Stimulated activated effector memory CD8-positive, alpha-beta T cell treated with anti-CD3 and anti-CD28 coated beads, Interleukin-12 subunit alpha, Interleukin-12 subunit beta, amount 100 ng/mL, for 72 hours (primary cell): ENCODE measurements around the gene ALG10B.
"Not testable (repeated sequence)": the region's sequence is repeated elsewhere in the genome, so short reads cannot be mapped to it uniquely, and the experiment has no call there.

ENCODE experiments used
- ATAC-seq: fragments of 150-1000 bp; cut with Tn5 transposase; 2 replicates; pipeline ENCODE4 v1.10.0; 2021
- DNase-seq, 2 donors: peaks; one replicate each; pipeline ENCODE4 v3.0.0; 2021 to 2022; ENCODE audit warnings: low spot score in 2 of 2
- H3K27ac Mint-ChIP-seq: one replicate; pipeline ENCODE4 v1.8.0; 2022; ENCODE audit warnings: mild to moderate bottlenecking, mixed read lengths
- H3K36me3 Mint-ChIP-seq: one replicate; pipeline ENCODE4 v1.8.0; 2022; ENCODE audit warnings: mild to moderate bottlenecking, mixed read lengths
- H3K4me1 Mint-ChIP-seq: one replicate; pipeline ENCODE4 v1.8.0; 2022; ENCODE audit warnings: mixed read lengths
- H3K4me3 Mint-ChIP-seq: one replicate; pipeline ENCODE4 v1.8.0; 2022; ENCODE audit warnings: mild to moderate bottlenecking, mixed read lengths
- H3K9me3 Mint-ChIP-seq: one replicate; pipeline ENCODE4 v1.8.0; 2022; ENCODE audit warnings: mixed read lengths

Gene ALG10B

DNA sequence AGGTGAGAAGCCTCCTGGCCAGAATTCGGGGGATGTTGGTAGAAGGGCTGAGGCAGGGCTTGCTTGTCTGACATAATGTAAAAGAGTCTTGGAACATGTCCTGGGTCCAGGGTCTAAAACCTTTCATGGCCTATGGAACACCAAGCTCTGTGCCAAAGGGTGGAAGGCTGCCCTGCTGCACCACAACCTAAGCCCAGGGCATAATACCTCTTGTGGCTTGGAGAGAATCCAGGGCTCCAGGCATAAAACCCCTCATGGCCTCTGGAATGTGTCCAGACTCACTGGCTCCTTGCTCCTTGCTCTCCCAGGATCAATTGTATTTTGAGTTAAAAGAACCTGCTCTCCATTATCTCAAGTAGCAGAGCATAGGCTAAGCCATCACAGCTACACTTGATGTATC, 27.3 kb downstream of the ALG10B start:
- H3K27ac Mint-ChIP-seq: not testable (repeated sequence)

DNA sequence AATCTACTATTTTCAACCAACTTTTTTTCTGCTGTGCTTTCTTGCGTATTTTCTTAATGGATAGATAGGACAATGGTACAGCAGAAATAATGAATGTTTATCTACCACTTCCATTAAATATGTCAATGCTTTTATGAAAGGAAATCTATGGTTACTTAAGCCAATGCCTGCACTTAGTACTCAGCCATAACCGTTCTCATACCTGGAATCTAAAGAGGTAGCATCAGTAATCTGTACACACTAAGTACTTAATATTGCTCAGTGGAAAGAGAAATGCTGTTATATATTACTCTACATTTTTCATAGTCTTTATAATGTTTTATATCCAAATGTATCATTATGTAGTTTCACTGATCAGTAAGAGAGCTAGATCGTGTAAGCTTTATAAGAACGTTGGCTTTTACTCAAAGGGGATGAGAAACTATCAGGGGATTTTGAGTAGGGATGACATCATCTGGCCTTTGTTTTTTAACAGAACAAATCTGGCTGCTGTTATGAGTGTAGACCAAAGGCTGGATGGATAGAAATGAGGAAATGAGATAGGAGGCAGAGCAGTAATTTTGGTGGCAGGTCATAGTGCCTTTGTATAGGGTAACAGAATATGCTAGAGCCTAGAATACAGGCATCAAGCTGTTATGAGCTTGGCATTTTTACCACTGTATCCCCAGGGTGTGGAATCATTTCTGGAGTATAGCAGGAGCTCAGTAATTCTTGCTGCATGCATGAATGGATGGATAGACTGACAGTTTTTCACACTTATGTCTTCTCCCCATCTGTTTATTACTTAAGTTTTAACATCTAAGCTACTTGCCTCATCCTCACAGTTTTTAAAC, 34.0 kb downstream of the ALG10B start:
- Mint-ChIP-seq H3K4me3 (no peak overlapping the region), H3K9me3 (peaks cover 10% of the 10 kb centered on the region), H3K4me1 (peaks cover 6% of the 10 kb centered on the region), H3K36me3 (no peaks in the 10 kb centered on the region), H3K27ac (peak overlapping the region; percentile 4)
- peak; percentile 86 for ATAC-seq
- no peak for DNase-seq

More for the DNA sequence above, 27.3 kb downstream of the ALG10B start:
- not testable (repeated sequence) for H3K36me3 Mint-ChIP-seq, H3K4me1 Mint-ChIP-seq, ATAC-seq, DNase-seq, H3K4me3 Mint-ChIP-seq, H3K9me3 Mint-ChIP-seq

DNA sequence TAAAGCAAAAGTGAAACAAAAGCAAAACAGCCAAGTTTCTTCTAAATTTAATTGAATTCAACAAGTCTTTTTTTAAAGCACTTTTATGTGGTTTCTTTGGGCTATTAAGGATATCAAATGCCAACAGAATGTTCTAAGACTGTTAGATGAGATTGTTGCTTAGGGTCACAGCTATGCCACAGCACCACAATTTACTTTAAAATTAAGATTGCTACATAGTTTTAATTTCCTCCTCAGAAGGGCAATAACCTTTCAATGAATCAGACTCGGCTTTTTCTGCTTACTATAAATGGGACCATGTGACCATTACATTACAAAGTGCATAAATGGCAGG, 34.6 kb downstream of the ALG10B start:
- H3K9me3 Mint-ChIP-seq, H3K4me3 Mint-ChIP-seq, H3K36me3 Mint-ChIP-seq, H3K4me1 Mint-ChIP-seq, ATAC-seq, DNase-seq: not testable (repeated sequence)
- H3K27ac Mint-ChIP-seq: peak overlapping the region; percentile 4

DNA sequence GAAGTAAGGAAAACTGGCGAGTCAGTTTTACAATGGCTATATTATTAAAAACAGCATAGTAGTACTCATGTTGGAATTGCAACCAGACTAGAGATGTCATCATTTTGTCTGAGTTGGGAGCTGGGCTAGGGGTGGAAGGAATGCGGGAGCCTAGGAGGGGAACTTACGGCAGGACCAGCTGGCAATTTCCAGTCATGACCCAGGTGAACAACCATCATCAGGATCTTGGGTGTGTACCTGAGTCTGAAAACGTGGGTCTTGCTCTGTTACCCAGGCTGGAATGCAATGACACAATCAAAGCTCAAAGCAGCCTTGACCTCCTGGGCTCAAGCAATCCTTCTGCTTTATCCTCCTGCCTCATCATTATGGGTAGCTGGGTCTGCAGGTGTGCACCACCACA, 50.9 kb downstream of the ALG10B start:
- Mint-ChIP-seq H3K27ac (no peak overlapping the region), H3K9me3 (peaks cover 2% of the 10 kb centered on the region), H3K36me3 (no peaks in the 10 kb centered on the region), H3K4me3 (no peak overlapping the region), H3K4me1 (no peaks in the 10 kb centered on the region)
- no peak for ATAC-seq
- no peak for DNase-seq

DNA sequence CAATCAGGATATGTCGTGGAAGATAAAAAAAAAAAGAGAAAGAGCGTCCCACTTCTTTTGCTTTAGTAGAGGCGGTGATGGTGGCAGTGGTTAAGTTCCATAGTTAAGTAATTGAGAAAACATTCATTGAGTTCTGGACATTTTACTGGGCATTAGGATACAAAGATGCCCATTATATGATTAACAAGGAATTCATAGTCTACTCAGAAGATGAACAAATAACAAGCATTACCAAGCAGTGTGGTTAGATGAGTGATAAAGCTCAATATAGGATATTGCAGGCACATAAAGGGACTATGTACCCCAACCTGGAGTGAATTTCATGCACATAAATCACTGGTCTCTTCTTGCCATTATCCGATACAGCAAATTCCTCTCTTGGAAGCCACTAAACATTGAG, 53.7 kb downstream of the ALG10B start:
- H3K4me3 Mint-ChIP-seq: no peak overlapping the region
- H3K27ac Mint-ChIP-seq: no peak overlapping the region
- no peaks in the 10 kb centered on the region for H3K36me3 Mint-ChIP-seq
- DNase-seq (no peak), ATAC-seq (no peak)
- no peaks in the 10 kb centered on the region for H3K4me1 Mint-ChIP-seq
- H3K9me3 Mint-ChIP-seq: peaks cover 3% of the 10 kb centered on the region

DNA sequence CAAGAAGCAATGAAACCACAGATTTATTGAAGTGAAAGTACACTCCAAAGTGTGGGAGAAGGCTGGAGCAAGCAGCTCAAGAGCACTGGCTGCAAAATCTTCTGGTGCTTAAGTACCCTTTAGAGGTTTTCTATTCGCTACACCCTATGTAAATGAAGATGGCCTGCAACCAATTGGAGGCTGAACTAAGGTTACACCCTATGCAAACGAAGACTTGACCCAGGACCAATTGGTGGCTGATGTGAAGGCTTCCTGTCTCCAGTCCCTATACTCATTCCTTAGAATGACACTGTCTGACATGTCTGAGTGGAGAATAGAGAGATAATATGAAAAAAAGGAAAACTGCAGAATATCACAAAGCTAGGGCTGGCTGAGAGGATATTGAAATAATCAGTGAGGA, 57.2 kb downstream of the ALG10B start:
- peaks cover 5% of the 10 kb centered on the region for H3K9me3 Mint-ChIP-seq
- H3K4me1 Mint-ChIP-seq: no peaks in the 10 kb centered on the region
- H3K27ac Mint-ChIP-seq: no peak overlapping the region
- no peak for ATAC-seq
- no peak for DNase-seq
- no peak overlapping the region for H3K4me3 Mint-ChIP-seq
- H3K36me3 Mint-ChIP-seq: no peaks in the 10 kb centered on the region

DNA sequence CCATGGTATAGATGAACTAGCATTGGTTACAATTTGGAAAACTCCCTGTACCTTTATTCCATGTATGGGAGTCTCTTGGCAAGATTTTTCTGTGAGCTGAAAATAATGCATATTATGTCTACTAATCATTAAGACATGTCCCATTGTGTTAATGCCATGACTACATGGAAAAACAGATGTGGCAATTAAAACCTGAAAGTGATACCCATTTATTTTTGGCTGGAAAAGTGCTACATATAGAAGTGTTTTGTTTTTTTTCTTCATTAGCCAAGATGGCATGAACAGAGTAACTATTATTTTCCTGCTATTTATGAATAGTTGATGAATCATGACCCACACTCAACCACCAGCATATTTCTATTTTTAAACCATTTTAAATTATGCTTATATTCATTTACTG, 58.2 kb downstream of the ALG10B start:
- DNase-seq (no peak), ATAC-seq (no peak)
- H3K36me3 Mint-ChIP-seq: no peaks in the 10 kb centered on the region
- H3K27ac Mint-ChIP-seq: no peak overlapping the region
- H3K4me3 Mint-ChIP-seq: no peak overlapping the region
- peaks cover 8% of the 10 kb centered on the region for H3K9me3 Mint-ChIP-seq
- H3K4me1 Mint-ChIP-seq: no peaks in the 10 kb centered on the region
